GM12872 (cell line): ENCODE data around the gene HSD17B8.

ENCODE experiments used
- TF ChIP-seq, protein P1 (sequence below): IDR thresholded peaks from 3 replicates; pipeline ENCODE4 v1.5.1; 2011; ENCODE audit warnings: low read depth, mild to moderate bottlenecking, low read length, moderate library complexity; ENCODE audit not compliant: insufficient read depth

Gene HSD17B8

DNA sequence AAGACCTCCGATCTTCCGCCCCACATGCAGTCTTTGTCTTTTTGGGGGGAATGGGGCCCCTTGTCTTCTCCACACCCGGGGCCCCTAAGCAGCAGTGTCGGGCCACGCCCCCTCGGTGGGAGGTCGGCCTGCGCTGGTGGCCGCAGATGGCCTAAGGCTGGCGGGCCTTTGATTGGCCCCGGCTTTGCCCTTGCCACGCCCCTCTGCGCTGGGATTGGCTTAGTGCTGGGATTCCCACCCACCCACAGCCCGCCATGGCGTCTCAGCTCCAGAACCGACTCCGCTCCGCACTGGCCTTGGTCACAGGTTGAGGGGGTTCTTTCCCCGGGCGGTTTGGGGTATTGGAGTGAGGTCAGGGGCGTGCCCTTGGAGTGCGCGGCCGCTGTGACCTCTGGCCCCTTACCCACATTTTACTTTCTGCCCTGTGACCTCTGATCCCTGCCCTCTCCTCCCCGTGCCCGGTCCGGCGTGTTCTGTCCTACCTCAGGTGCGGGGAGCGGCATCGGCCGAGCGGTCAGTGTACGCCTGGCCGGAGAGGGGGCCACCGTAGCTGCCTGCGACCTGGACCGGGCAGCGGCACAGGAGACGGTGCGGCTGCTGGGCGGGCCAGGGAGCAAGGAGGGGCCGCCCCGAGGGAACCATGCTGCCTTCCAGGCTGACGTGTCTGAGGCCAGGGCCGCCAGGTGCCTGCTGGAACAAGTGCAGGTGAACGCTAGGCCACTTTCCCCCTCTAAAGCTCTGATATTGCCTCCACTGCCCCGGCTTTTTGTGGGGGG lies at the start of gene HSD17B8:
Gene HSD17B8, plus strand, starts transcription at position 241 of the 776 bp plus-strand sequence. Its CDS starts 14 bp downstream, at position 255.
- TF ChIP-seq, protein P1, sequence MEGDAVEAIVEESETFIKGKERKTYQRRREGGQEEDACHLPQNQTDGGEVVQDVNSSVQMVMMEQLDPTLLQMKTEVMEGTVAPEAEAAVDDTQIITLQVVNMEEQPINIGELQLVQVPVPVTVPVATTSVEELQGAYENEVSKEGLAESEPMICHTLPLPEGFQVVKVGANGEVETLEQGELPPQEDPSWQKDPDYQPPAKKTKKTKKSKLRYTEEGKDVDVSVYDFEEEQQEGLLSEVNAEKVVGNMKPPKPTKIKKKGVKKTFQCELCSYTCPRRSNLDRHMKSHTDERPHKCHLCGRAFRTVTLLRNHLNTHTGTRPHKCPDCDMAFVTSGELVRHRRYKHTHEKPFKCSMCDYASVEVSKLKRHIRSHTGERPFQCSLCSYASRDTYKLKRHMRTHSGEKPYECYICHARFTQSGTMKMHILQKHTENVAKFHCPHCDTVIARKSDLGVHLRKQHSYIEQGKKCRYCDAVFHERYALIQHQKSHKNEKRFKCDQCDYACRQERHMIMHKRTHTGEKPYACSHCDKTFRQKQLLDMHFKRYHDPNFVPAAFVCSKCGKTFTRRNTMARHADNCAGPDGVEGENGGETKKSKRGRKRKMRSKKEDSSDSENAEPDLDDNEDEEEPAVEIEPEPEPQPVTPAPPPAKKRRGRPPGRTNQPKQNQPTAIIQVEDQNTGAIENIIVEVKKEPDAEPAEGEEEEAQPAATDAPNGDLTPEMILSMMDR, result no peak

DNA sequence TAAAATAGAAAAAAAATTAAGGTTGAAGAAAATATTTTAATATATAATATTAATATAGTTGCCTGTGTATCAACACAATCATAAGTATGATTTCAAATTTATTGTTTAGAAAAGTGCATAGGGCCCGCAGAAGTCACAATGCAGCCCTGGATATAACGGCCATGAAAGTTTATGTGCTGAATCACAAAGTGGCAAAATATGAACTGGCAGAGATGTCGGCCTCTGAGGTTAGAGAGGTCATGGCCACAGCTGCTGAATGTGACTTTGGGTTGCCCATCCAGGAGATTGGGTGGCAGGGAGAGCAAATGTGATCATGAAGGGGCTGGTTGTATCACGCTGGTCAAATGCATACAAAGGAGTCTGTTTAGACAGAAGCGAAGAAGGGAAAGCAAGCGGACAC lies 47.9 kb upstream of the HSD17B8 start:
- TF ChIP-seq, protein P1, result no peak

DNA sequence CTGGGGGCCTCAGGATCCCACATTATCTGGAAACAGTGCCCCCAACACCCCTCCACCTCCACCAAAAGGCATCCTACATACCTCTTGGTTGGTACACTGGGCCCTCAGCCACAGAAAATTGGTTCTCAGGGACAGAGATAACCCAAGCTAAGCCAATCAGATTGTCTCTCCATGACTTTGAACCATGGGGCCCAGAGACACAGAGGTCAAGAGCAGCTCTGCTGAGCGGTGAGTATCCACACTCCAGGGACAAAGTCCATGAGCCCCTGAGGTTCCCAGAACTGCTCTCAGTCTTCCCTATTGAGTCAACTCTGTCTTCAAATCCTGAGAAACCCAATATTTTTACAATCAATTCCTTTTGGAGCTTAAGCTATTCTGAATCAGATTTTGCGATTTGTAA lies 47.5 kb upstream of the HSD17B8 start:
- TF ChIP-seq, protein P1, result no peak

DNA sequence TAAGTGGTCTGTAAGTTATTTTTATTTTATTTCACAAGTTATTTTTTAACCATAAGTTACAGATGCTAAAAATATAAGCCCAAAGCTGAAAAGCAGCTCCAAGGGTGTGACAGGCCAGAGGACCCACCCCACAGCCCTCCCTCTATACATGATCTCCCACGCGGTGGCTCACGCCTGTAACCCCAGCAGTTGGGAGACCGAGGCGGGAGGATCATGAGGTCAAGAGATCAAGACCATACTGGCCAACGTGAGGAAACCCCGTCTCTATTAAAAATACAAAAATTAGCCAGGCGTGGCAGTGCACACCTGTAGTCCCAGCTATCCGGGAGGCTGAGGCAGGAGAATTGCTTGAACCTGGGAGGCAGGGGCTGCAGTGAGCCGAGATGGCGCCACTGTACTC lies 44.4 kb upstream of the HSD17B8 start:
- TF ChIP-seq, protein P1, result no peak

DNA sequence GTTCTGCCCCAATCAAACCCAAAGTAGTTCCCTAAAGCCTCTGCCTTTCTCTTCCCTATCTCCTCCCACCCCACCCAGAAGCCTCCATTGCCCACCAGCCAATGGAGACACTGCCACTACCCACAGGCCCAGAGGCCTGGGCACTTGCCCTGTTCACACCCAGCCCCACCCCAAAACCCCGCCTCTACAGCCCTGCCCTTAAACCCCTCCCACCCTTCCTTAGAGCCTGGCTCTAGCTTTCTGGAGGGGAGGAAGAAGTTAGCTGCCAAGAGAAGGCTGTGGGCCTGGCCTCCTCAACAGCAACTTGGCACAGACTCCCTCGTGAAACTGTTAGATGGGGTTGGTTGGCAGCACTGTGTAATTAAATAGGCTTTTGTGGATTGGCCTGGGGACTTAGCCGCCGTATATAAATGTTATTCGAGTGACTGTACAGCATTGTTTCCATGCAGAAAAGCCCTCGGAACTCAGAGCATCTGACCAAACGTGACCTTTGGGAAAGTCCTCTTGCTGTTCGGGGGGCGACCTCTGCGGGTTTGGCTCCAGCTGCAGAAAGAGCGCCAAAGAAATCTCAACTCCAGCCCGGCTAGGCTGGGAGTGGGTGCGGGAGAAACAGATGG lies 43.6 kb upstream of the HSD17B8 start:
- TF ChIP-seq, protein P1, result no peak

DNA sequence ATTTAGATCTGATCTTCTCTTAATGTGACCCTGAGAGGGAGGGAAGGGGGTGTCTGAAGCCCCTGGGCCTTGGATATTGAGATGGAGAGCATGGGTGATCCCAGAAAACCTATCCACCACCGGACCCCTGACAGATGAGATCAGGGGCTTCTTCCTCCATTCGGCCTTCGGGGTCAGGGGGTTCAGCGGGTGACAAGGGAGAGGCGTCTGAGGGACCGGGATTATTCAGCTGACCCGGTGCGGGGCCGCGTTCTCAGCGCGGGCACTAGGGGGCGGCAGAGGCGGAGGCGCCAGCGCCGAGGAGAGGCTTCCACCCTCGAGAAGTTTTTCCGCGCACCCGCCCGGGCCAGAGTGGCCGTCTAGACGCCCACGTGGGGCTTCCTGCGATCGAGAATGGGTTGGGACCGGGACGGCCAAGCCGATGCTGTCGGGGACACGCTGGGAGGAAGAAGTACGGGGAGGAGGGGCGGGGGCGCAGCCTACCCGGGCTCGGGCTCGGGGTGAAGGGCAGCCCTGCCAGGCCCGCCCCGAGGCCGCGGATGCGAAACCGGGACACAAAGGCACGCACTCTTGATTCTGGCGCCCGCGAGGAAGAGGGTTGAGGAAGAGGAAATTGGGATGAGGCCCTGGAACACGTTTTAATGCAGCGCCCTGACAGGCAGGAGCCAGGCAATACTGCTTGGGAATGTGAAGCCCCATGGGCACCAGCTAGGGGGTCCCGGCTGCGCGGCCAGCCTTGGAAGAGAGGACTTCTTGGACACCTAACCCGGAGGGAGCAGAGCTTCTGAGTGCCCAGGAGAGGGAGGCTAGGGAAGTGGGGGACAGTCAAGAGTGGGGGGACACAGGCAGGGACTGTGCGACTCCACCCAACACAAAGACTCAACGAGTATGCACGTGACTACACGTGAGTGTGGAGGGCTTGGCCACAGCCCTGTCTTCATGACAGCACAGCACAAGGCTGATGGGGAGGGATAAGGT lies 42.8 kb upstream of the HSD17B8 start:
- TF ChIP-seq, protein P1, result peak; percentile 94

DNA sequence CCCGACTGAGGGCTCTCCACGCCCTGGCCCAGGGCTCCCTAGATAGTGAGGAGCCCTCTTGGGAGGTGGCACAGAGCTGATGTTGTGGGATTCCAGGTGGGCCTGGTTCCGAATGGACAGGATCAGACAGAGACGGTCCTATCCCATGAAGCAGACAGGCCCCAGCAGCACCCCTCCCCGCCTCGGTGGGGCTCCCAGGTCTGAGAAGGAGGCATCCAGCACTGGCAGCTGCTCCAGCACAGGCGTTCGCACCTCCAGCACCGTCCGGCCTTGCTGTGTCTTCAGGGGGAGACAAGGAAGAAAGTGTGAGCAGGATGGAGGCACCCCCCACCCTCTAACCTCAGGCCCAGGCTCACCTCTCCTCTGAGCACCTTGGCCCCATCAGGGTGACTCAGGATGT lies 40.9 kb upstream of the HSD17B8 start:
- TF ChIP-seq, protein P1, result no peak
